Neural cell (in vitro differentiated cells): Measurements from ENCODE around the gene CUL3.

Source experiments
- CTCF ChIP-seq: fragments of 450-650 bp; IDR thresholded peaks from 2 replicates; pipeline ENCODE4 v1.5.1; 2014; ENCODE audit warnings: antibody characterized with exemption, mild to moderate bottlenecking, moderate library complexity; ENCODE audit not compliant: poor library complexity, severe bottlenecking
- EZH2 ChIP-seq: fragments of 200-600, 300-800 bp; shearing (Covaris generic), sonication (generic); IDR thresholded peaks from 2 replicates; pipeline ENCODE4 v1.6.1; 2014; ENCODE audit warnings: antibody characterized with exemption, low read length, borderline replicate concordance, mild to moderate bottlenecking; ENCODE audit not compliant: insufficient read depth, poor library complexity, severe bottlenecking
- TAF1 ChIP-seq: IDR thresholded peaks from 2 replicates; pipeline ENCODE4 v1.6.1; 2012; ENCODE audit warnings: low read depth

- TF ChIP-seq CTCF (no peak), EZH2 (no peak), TAF1 (no peak)
Measured at GRCh38 chr2:224595518-224595917, 10.4 kb upstream of the CUL3 start.
